ENCODE measurements around the gene EZH1.

EZH1 gene

DNA sequence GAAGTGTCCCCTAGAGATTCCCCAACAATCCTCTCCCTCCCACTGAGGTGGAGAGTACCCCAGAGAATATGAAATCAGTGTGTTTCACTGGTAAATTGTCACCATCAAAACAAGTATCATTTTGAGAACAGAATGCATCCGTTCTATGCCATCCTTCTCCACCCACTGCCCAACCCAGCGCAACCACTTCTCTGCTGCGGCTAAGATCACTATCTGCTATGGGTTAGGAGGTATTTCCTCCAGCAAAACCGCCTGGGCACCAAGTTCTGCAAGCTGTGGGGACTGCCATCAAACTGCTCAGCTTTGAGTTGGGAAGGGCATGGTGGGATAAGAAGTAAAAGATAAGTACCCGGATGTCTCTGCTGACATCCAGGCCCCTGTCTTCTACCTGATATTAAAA, 38.1 kb downstream of the EZH1 start:
- no peak for DNase-seq

DNA sequence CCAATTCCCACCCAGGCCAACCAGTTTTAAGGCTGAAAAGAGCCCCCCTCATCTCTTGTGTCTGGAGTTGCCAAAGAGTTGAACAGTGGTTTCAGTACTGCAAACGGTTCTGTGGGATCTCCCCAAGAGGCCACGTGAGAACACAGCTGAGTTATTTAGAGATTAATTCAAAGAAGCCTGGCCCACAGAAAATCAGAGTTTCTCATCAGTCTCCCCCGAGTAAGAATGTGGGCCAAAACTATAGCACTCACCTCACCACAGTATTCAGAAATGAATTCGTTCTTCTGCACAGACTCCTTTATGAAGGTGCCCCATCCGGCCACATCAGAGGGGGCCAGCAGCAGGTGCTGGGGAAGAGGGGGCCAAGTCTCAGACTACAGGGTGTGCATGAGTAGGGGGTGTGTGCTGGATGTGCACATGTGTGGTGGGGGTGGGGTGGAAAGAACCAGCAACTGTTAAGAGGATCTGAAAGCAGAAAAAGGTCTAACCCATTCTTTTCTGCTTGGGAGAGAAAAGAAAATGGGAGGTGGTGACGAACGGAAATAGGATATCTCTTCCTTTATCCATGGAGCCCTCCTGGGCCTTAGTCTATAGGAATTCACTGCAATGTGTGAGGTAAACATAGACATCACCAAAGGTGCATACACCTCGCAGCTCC, 39.9 kb downstream of the EZH1 start:
- DNase-seq, result no peak

DNA sequence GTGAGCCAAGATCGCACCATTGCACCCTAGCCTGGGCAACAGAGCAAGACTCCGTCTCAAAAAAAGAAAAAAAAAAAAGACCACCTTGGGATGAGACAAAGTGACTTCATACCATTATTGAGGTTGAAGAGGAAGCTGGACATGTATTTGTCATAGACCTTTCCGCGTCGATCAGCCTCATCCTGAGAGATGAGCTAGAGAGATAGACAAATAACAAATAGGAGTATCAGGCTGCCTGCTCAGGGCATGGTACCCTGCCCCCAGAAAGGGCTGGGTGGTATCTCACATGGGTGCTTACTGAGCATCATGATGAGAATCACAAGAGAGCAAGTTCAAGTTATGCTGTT, 40.4 kb downstream of the EZH1 start:
- DNase-seq, result no peak

DNA sequence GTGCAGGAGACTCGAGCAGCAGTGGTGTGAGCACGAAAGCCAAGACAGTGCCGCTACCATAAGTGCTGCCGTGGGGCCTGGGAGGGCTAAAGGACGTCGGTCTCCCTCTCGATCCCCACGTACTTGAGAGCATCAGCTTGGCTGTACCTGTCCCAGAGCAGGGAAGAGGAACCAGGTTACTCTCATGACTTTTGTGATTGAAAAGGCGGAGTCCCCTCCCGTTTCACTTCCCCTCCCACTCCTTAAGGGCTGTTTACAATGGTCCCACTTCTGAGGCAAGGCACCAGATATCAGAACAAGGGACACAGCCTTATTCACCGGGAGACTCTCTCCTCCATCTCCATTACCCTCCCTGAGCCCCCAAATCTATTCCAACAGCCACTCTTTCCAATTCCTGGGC, 42.4 kb downstream of the EZH1 start:
- no peak for DNase-seq

DNA sequence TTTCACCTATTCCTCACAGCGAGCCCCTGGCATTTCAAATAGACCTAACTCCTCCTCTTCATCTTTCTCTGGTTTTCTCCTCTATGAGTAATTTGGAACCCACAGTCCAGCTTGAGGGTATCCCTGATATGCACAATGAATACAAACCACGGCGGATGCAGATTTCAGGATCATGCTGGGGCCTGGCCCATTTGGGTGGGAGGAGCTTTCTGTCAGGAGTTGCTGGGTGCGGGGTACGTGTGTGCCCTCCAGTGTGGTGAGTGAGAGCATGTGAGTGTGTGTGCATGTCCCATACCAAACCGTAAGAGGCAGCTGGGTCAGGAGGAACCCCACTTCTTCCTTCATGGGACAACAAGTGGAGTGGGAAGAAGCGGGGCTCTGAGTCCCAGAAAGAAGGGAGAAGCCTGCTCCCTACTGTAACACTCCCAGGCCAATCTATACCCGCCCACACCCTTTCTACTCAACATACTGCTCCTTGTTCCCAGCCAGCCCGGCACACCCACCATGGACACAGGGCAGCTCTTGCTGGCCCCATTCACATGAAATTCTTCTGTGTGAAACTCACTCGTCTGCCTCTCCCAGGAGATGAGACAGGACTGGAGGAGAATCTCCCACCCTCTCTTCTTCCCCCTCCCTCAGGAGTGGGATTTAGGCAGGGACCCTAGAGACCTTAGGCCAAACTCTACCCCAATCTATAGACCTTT, 44.1 kb downstream of the EZH1 start:
- no peak for DNase-seq

DNA sequence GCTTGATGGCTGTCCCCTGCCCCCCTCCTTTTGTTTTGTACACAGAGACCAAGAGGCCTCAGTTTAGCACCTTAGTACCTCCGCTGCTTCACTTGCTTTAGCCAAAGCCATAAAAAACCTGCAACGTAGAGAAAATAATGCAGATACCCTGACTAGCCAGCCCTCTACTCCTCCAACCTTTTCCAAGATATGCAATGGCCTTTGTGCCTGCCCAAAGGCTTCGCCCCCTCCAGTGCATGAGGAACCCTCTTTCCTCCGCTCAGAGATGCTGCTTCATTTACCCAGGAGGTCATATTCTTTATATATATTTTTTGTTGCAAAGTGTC, 45.5 kb downstream of the EZH1 start:
- DNase-seq, result no peak

DNA sequence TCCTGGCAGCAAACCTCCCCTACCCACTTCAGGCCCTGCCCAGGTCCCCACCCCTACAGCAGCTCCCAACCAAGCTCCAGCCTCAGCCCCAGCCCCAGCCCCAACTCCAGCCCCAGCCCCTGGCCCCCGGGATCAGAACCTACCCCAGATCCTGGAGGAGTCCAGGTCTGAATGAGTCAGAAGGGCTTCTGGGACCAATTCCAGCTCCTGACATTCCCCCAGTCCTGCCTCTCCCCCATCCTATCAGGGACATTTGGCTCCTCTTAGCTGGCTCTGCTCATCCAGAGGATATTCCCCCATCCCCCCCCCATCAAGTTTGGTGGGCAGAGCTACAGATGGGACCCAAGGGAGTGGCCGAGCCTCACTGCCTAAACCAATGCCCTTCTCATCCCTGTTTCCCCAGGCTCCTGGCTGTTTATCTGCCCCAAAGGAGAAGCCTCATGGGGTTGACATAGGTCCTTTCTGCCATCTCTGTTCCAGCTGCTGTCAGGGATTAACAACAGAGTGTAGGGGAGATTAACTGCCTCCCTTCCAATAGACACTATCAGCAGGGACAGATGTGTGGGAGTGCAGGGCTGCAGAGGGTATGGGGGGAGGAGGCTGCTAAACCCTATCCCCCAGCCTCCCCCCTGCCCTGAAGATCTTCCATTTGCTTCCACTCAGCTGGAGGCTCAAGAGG, 46.0 kb downstream of the EZH1 start:
- no peak for DNase-seq

DNA sequence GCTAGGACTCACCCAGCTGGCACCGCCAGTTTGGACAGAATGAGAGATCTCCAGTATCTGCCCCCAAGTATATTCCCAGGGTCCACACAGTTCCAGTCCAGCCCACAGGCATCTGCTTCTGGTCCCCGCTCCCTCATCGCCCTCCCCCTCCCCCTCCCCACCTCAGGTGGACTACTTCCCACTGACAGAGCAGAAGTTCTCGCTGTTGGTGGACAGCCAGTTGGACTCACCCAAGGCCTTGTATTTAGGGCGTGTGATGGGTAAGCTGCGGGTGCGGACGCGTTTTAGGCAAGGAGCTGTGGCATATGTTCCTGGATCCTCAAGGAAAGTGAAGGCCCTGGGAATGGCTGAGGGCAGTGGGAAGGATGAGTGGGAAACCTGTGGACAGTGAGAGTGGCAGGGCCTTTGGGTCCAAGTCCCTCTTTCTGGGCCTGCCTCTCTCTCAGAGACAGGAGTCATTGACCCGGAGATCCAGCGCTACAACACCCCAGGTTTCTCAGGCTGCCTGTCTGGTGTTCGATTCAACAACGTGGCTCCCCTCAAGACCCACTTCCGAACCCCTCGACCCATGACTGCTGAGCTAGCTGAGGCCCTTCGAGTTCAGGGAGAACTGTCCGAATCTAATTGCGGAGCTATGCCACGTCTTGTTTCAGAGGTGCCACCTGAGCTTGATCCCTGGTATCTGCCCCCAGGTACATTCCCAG, 47.6 kb downstream of the EZH1 start:
- no peak for DNase-seq

DNA sequence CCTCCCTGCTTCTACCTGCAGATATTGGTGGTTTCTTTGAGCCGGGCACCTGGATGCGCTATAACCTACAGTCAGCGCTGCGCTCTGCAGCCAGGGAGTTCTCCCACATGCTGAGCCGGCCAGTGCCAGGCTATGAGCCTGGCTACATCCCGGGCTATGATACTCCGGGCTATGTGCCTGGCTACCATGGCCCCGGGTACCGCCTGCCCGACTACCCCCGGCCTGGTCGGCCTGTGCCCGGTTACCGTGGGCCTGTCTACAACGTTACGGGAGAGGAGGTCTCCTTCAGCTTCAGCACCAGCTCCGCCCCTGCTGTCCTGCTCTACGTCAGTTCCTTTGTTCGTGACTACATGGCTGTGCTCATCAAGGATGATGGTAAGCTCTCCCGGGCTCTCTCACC, 49.3 kb downstream of the EZH1 start:
- no peak for DNase-seq

DNA sequence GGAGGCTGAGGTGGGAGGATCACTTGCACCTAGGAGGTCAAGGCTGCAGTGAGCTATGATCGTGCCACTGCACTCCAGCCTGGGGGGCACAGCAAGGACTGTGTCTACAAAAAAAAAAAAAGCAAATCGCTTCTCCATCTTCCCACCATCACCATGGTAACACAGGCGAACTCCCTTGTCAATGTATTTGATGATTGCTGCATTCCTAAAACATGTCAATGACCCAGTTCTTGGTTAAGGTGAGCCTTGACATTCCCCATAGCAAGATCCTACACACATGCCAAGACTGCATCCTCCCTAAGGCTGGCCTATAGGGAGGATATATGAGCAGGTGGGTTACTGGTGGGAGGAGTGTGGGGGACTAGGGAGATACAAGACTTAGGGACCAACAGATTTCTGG, 50.3 kb downstream of the EZH1 start:
- DNase-seq, result no peak

DNA sequence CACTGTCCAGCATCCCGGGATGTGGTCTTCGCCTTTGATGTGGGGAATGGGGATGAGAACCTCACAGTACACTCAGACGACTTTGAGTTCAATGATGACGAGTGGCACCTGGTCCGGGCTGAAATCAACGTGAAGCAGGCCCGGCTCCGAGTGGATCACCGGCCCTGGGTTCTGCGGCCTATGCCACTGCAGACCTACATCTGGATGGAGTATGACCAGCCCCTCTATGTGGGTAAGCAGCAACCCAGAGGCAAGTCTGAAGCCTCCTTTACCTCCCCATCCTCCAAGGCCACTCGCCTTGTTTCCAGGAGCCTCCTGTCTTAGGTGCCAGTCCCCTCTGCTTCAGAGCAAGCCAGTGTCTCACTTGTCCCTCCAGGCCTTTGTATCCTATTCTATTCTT, 52.4 kb downstream of the EZH1 start:
- DNase-seq, result no peak

DNA sequence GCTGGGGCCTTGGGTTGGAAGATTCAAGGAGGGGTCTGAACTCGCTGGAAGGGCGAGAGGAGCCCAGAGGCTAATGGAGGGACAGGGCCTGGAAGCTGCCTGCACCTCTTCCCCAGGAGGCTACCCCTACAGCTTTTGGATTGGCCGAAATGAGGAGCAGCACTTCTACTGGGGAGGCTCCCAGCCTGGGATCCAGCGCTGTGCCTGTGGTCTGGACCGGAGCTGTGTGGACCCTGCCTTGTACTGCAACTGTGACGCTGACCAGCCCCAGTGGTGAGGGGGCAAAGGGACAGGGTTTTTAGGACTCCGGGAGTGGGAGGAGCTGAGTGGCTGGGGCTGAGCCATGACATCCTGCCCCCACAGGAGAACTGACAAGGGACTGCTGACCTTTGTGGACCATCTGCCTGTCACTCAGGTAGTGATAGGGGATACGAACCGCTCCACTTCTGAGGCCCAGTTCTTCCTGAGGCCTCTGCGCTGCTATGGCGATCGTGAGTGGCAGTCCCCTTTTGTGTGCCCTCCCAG, 53.8 kb downstream of the EZH1 start:
- DNase-seq, result no peak

DNA sequence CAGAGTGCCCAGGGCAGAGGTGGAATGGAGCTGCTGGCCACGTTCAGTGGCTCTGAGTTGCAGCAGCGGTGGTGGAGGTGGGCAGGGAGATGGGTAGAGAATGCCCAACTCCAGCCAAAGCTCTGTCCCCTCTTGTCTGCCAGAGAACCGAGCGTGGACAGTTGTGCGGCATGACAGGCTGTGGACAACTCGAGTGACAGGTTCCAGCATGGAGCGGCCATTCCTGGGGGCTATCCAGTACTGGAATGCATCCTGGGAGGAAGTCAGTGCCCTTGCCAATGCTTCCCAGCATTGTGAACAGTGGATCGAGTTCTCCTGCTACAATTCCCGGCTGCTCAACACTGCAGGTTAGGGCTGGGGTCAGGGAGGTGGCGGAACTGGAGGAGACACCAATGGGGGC, 54.2 kb downstream of the EZH1 start:
- DNase-seq, result no peak

DNA sequence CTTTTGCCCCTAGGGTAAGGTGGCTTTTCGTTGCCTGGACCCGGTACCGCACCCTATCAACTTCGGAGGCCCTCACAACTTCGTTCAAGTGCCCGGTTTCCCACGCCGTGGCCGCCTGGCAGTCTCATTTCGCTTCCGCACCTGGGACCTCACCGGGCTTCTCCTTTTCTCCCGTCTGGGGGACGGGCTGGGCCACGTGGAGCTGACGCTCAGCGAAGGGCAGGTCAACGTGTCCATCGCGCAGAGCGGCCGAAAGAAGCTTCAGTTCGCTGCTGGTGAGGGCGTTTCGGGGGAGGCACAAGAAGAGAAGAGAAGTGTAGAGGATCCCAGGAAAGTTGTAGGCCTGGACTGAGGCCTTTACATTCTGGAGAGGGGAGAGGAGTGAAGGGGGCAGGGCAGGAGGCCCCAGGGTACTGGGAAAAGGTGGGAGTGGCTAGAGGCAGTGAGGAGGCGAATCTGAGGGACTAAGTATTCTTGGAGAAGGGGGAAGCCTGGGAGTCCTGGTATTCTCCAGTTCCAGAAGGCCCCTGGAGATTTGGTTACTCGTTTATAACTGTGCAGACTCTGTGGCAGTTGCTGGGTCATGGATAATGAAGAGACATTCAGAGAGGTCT, 57.0 kb downstream of the EZH1 start:
- DNase-seq, result no peak

DNA sequence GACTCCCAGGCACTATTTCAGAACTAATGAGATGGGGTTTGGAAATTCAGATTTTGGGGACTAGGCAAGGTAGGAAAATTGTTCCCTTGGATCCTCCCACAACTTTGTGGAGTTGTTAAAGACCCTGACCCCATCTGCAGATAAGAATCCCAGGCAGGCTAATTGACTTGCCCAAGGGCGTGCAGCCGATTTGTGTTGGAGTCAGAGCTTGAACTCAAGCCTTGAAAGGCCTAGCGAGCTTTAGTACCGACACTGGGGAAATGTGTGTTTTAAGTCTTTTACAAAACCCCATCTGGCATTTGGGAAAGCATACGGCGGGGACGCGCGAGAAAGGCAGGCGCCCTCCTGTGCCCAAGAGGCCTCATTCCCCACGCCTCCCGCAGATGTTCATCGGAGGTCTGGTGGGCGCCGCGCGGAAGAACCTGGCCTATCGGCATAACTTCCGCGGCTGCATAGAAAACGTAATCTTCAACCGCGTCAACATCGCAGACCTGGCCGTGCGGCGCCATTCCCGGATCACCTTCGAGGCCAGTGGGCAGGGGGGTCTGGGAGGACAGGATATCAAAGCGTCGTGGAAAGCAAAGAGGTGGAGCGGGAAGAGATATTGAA, 58.2 kb downstream of the EZH1 start:
- DNase-seq, result no peak

DNA sequence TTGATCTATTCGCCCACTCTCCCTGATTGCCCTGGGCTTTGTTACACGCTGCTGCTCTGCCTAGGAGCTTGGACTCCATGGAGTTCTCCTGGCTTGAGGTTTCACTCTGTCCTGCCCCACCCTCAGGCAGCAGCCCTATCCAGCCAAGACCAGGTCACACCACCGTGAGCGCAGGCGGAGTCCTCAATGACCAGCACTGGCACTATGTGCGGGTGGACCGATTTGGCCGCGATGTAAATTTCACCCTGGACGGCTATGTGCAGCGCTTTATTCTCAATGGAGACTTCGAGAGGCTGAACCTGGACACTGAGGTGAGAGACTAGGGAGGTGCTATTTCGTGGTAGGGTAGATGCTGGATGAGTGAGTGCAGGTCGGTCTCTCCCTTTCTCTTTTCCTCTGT, 59.0 kb downstream of the EZH1 start:
- DNase-seq, result no peak

DNA sequence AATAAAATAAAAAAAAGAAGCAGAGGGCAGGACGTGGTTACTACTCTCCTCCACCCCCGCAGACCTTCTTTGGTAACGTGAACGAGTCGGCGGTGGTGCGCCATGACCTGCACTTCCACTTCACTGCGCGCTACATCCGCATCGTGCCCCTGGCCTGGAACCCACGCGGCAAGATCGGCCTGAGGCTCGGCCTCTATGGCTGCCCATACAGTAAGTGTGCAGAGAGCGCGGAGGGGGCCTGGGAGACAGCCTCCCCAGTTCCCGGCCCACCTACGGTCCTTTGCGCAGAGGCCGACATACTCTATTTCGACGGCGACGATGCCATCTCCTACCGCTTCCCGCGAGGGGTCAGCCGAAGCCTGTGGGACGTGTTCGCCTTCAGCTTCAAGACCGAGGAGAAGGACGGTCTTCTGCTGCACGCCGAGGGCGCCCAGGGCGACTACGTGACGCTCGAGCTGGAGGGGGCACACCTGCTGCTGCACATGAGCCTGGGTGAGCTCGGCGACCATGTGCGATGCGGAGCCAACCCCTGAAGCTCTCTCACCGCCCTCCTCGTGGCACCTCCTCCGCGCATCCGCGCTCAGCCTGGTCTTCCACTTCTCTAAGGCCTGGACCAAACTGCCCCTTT, 59.8 kb downstream of the EZH1 start:
- no peak for DNase-seq

DNA sequence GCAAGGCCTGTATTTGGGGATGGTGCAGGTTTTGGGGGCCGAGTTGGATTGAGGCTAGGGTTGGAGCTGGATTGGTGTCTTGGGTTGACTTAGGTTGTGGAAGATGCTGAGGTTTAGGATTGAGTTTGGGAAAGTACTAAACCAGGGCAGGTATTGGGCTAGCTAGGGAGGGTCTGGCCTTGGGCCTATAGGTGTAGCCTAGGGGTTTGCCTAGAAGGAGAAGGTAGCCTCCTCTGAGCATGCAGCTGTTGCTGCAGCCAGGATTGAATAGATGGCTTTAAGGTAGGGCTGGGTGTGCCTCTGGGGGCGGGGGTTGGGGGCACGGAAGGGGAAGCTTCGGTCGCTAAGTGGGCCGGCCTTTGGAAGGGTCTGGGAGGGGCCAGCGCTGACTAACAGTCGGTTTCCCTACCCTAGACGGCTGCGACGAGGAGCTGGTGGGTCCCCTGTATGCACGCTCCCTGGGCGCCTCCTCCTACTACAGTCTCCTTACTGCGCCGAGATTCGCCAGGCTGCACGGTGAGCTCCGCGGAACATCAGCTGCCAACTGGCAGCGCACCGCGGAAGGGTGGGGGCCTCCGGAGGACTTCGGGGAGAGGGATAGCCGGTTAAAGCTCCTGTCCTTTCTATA, 61.3 kb downstream of the EZH1 start:
- no peak for DNase-seq

DNA sequence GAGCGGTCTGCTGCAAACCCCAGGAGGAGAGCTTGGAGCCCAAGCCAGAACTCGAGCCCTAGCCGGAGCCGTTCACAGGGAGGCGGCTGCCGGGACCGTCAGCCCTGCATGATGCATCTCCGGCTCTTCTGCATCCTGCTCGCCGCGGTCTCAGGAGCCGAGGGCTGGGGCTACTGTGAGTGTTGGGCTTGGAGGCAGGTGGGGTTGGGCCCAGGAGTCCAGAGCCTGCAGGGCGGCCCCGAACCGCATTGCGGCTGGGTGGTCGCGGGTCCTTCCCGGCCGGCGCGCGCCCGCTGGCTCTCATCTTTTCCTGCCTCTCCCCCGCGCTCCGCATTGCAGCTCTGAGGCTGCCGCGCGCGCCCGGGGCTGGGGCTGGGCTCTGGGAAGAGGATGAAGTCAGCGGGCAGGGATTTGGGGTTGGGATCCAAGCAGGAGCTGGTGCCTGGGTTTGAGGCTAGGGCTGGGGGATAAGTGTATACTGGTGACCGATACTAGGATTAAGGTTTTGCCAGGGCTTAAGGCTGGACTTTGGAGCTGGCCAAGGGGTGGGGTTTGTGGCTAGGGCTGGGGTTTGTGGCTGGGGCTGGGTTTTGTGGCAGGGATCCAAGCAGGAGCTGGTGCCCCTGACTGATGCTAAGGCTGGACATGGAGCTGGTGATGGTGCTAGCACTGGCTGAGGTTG, 62.0 kb downstream of the EZH1 start:
- DNase-seq, result no peak

DNA sequence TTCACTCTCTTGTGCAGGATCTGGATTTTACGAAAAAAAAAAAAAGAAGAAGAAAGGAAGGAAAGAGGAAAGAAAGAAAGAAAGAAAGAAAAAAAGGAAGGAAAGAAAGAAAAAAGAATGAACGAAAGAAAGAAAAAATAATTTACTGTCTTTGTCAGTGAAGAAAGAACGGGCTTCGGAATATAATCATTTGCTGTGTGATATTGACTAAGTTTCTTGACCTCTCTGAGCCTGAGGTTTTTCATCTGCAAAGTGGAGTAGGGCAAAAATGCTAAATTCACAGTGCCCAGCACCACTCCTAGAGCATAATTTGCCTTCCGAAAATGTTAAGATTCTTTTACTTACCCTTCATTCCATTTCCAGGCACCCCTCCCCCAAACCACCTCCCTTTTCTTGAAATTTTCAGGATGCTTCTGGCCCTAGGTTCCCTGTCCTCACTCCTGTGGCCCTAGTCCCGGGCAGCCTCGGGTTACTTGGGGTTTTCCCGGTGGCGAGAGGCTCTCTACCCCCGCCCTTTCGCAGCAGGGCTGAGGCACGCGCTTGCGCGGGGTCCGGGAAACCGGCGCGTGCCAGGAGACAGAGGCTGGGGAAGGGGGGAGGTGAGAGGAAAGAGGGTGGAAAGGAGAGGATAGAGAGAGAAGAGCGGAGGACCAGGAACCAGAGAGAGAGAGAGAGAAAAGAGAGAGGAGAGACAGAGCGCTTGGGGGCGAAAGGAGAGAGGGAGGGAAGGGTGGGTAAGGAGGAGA, 62.7 kb downstream of the EZH1 start, which contains the start of gene CNTNAP1:
Gene CNTNAP1, plus strand, starts transcription at position 556 of the 746 bp plus-strand sequence. CDS start 299 bp downstream, outside the sequence.
- no peak for DNase-seq

All from NCI-H187 treated with DMSO at 0.1 percent for 48 hours (cell line).